Parathyroid adenoma (tissue), 2 donors: ENCODE data around the gene ARAP3.
A peak's percentile ranks its signal among the peaks of the same experiment; 100 is the strongest.

Source experiments
- H2AFZ ChIP-seq: fragments of 300-600 bp; sonication (generic); one replicate; pipeline ENCODE4 v1.7.0; 2017; ENCODE audit warnings: antibody characterized with exemption, mild to moderate bottlenecking
- H3K27ac ChIP-seq: fragments of 300-600 bp; sonication (generic); one replicate; pipeline ENCODE4 v1.7.0; 2017
- H3K27me3 ChIP-seq: fragments of 300-600 bp; sonication (generic); one replicate; pipeline ENCODE4 v1.7.0; 2017; ENCODE audit warnings: low read length; ENCODE audit not compliant: control insufficient read depth, insufficient read depth
- H3K36me3 ChIP-seq: fragments of 300-600 bp; sonication (generic); one replicate; pipeline ENCODE4 v1.7.0; 2017; ENCODE audit warnings: low read length; ENCODE audit not compliant: control insufficient read depth, insufficient read depth
- H3K4me1 ChIP-seq: fragments of 300-600 bp; sonication (generic); one replicate; pipeline ENCODE4 v1.7.0; 2017; ENCODE audit warnings: control low read depth
- H3K4me2 ChIP-seq: fragments of 300-600 bp; sonication (generic); one replicate; pipeline ENCODE4 v1.7.0; 2017; ENCODE audit warnings: low read length
- H3K4me3 ChIP-seq: fragments of 300-600 bp; sonication (generic); one replicate; pipeline ENCODE4 v1.7.0; 2017; ENCODE audit warnings: low read depth, low read length
- H3K79me2 ChIP-seq: fragments of 300-600 bp; sonication (generic); one replicate; pipeline ENCODE4 v1.7.0; 2017; ENCODE audit warnings: control low read depth
- H3K9ac ChIP-seq: fragments of 300-600 bp; sonication (generic); one replicate; pipeline ENCODE4 v1.7.0; 2017; ENCODE audit warnings: mild to moderate bottlenecking
- H3K9me3 ChIP-seq: fragments of 300-600 bp; sonication (generic); one replicate; pipeline ENCODE4 v1.7.0; 2017; ENCODE audit warnings: low read length; ENCODE audit not compliant: control insufficient read depth
- TF ChIP-seq, protein P1 (sequence below): fragments of 300-600 bp; sonication (generic); IDR thresholded peaks from one replicate; pipeline ENCODE4 v1.7.0; 2017; ENCODE audit warnings: antibody characterized with exemption, mild to moderate bottlenecking
- donor health status: primary hyperparathyroidism.

Gene ARAP3

DNA sequence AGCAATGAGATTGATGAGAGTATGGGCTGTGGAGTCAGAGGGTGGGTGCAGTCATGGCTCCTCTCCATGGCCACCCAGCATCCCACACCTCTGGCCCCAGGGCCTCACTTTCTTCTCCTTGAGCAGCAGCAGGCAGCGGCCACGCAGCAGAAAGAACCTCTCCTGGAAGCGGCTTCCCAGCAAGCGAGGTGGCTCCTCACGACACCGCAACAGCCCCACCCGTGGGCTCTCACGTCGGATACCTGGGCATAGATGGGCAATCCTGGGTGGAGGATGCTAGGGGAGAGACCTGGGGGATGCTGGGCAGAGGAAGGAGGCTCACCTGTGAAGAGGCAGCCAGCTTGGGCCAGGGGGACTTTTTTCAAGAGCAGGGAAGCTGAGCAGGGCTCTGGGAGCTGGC lies 25.6 kb downstream of the ARAP3 start:
- peaks cover under 1% of the 10 kb centered on the region for H3K79me2 ChIP-seq
- no peak overlapping the region for H3K4me3 ChIP-seq
- H2AFZ ChIP-seq: no peak overlapping the region
- H3K9ac ChIP-seq: no peak overlapping the region
- no peaks in the 10 kb centered on the region for H3K9me3 ChIP-seq
- no peaks in the 10 kb centered on the region for H3K27me3 ChIP-seq
- H3K4me2 ChIP-seq: no peak overlapping the region
- H3K4me1 ChIP-seq: peaks cover 6% of the 10 kb centered on the region
- no peaks in the 10 kb centered on the region for H3K36me3 ChIP-seq
- TF ChIP-seq, protein P1, sequence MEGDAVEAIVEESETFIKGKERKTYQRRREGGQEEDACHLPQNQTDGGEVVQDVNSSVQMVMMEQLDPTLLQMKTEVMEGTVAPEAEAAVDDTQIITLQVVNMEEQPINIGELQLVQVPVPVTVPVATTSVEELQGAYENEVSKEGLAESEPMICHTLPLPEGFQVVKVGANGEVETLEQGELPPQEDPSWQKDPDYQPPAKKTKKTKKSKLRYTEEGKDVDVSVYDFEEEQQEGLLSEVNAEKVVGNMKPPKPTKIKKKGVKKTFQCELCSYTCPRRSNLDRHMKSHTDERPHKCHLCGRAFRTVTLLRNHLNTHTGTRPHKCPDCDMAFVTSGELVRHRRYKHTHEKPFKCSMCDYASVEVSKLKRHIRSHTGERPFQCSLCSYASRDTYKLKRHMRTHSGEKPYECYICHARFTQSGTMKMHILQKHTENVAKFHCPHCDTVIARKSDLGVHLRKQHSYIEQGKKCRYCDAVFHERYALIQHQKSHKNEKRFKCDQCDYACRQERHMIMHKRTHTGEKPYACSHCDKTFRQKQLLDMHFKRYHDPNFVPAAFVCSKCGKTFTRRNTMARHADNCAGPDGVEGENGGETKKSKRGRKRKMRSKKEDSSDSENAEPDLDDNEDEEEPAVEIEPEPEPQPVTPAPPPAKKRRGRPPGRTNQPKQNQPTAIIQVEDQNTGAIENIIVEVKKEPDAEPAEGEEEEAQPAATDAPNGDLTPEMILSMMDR: no peak
- no peak overlapping the region for H3K27ac ChIP-seq

- H3K4me3 ChIP-seq: no peak overlapping the region
- H3K79me2 ChIP-seq: no peaks in the 10 kb centered on the region
- H3K4me2 ChIP-seq: no peak overlapping the region
- no peaks in the 10 kb centered on the region for H3K9me3 ChIP-seq
- no peaks in the 10 kb centered on the region for H3K36me3 ChIP-seq
- H3K27me3 ChIP-seq: no peaks in the 10 kb centered on the region
- no peak overlapping the region for H3K27ac ChIP-seq
- H3K4me1 ChIP-seq: peaks cover 10% of the 10 kb centered on the region
- H2AFZ ChIP-seq: no peak overlapping the region
- H3K9ac ChIP-seq: no peak overlapping the region
- TF ChIP-seq, protein P1: no peak
These were observed 27.0 kb downstream of the ARAP3 start for GRCh38 chr5:141655020-141655419.

GRCh38 chr5:141654298-141654697 lies 27.7 kb downstream of the ARAP3 start:
- Histone ChIP-seq H2AFZ (no peak overlapping the region), H3K79me2 (no peaks in the 10 kb centered on the region), H3K4me3 (no peak overlapping the region), H3K36me3 (no peaks in the 10 kb centered on the region), H3K9me3 (no peaks in the 10 kb centered on the region), H3K27me3 (no peaks in the 10 kb centered on the region), H3K4me1 (peaks cover 16% of the 10 kb centered on the region), H3K4me2 (no peak overlapping the region), H3K9ac (no peak overlapping the region), H3K27ac (no peak overlapping the region)
- TF ChIP-seq, protein P1: no peak

DNA sequence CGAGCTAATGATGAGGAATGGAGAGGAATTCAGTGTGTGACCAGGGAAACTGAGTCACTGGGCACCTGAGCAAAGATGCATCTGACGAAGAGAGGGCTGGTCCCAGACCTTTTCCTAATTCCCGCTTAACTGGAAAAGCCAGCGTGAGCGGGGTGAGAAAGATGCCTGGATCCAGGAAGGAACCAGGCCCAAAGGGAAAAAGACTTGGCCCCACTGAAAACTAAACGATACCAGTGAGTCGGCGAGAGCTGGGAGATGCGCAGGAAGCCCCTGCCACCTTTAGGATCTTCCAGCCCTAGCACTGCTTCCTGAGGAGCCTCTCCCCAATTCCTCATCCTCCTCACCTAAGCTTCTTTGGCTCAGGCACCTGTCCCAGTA lies 30.3 kb downstream of the ARAP3 start:
- Histone ChIP-seq H3K4me1 (peaks cover 20% of the 10 kb centered on the region), H3K27me3 (no peaks in the 10 kb centered on the region), H3K79me2 (peaks cover 2% of the 10 kb centered on the region), H3K4me2 (peak overlapping the region; percentile 96), H3K4me3 (peak overlapping the region; percentile 67), H3K9ac (no peak overlapping the region), H3K27ac (peak overlapping the region; percentile 77), H3K9me3 (no peaks in the 10 kb centered on the region), H2AFZ (peak overlapping the region; percentile 17), H3K36me3 (no peaks in the 10 kb centered on the region)
- TF ChIP-seq, protein P1: no peak

- peak within 1 kb of the TSS; percentile 17 for H2AFZ ChIP-seq
- TF ChIP-seq, protein P1: no peak
- H3K79me2 ChIP-seq: peaks cover 2% of the 10 kb centered on the region
- H3K27me3 ChIP-seq: no peaks in the 10 kb centered on the region
- H3K4me1 ChIP-seq: peaks cover 20% of the 10 kb centered on the region
- peak within 1 kb of the TSS; percentile 67 for H3K4me3 ChIP-seq
- peak within 1 kb of the TSS; percentile 77 for H3K27ac ChIP-seq
- H3K9ac ChIP-seq: no peak within 1 kb of the TSS
- peak within 1 kb of the TSS; percentile 96 for H3K4me2 ChIP-seq
- no peaks in the 10 kb centered on the region for H3K36me3 ChIP-seq
- no peaks in the 10 kb centered on the region for H3K9me3 ChIP-seq
These were observed 30.9 kb downstream of the ARAP3 start, which contains the start of gene FCHSD1 for GRCh38 chr5:141650851-141651727. FCHSD1 (minus strand) TSS chr5:141651418; CDS start chr5:141651368, 50 bp downstream.
